GM20000 (cell line): ENCODE measurements around the gene FGF16.
"Not testable (repeated sequence)": the region's sequence is repeated elsewhere in the genome, so short reads cannot be mapped to it uniquely, and the experiment has no call there.

Source experiments
- DNase-seq: peaks from one replicate; pipeline ENCODE4 v3.0.0; 2012; ENCODE audit warnings: low spot score
- CTCF ChIP-seq: IDR thresholded peaks from 2 replicates; pipeline ENCODE4 v1.5.1; 2012; ENCODE audit warnings: mild to moderate bottlenecking, control low read depth; ENCODE audit errors: extremely low read depth, missing control alignments

The FGF16 gene

GRCh38 chrX:77446908-77447652 is at the start of gene FGF16:
Gene FGF16 (plus strand): TSS chrX:77447389. CDS start chrX:77447675, 286 bp downstream.
- no peak for TF ChIP-seq CTCF
- peak; percentile 20 for DNase-seq

GRCh38 chrX:77398330-77398954 is 48.7 kb upstream of the FGF16 start:
- no peak for TF ChIP-seq CTCF
- no peak for DNase-seq

- no peak for TF ChIP-seq CTCF
- no peak for DNase-seq
Measured at GRCh38 chrX:77404419-77404818, 42.8 kb upstream of the FGF16 start.

- not testable (repeated sequence) for DNase-seq
Measured at GRCh38 chrX:77407821-77408220, 39.4 kb upstream of the FGF16 start.

- no peak for TF ChIP-seq CTCF
- DNase-seq: no peak
Measured at GRCh38 chrX:77412631-77413030, 34.6 kb upstream of the FGF16 start.

GRCh38 chrX:77415161-77415560 is 32.0 kb upstream of the FGF16 start:
- DNase-seq: no peak

GRCh38 chrX:77415882-77416281 is 31.3 kb upstream of the FGF16 start:
- TF ChIP-seq CTCF: no peak
- DNase-seq: no peak

More at GRCh38 chrX:77415161-77415560, 32.0 kb upstream of the FGF16 start:
- no peak for TF ChIP-seq CTCF
